OCI-LY3 (cell line): ENCODE data around the gene HSPA1L.
"Not testable (repeated sequence)": the region's sequence is repeated elsewhere in the genome, so short reads cannot be mapped to it uniquely, and the experiment has no call there.

Experiments used
- H2AFZ ChIP-seq: fragments of 200-600, 300-600 bp; shearing (Covaris generic); 2 replicates; pipeline ENCODE4 v1.6.0; 2014; ENCODE audit warnings: antibody characterized with exemption, low read depth, low read length
- H3K27ac ChIP-seq: fragments of 200-600, 300-600 bp; sonication (generic); 2 replicates; pipeline ENCODE4 v1.5.1; 2014; ENCODE audit warnings: mild to moderate bottlenecking, low read length, moderate library complexity, mixed read lengths
- H3K27me3 ChIP-seq: fragments of 200-600, 300-600 bp; sonication (generic); 2 replicates; pipeline ENCODE4 v1.6.1; 2014; ENCODE audit warnings: low read depth, low read length, mixed read lengths
- H3K36me3 ChIP-seq: fragments of 200-600, 300-600 bp; sonication (generic); replicated peaks from 2 replicates; pipeline ENCODE3; 2014; ENCODE audit warnings: low read depth, low read length, mixed read lengths
- H3K4me1 ChIP-seq: fragments of 300-600, 200-600 bp; sonication (generic); 2 replicates; pipeline ENCODE4 v1.6.1; 2014; ENCODE audit warnings: low read length, mixed read lengths
- H3K4me2 ChIP-seq: fragments of 200-600, 300-600 bp; sonication (generic); 2 replicates; pipeline ENCODE4 v1.6.1; 2014; ENCODE audit warnings: low read length, mixed read lengths
- H3K4me3 ChIP-seq: fragments of 300-600, 200-600 bp; sonication (generic); 2 replicates; pipeline ENCODE4 v1.5.1; 2014; ENCODE audit warnings: antibody characterized with exemption, mild to moderate bottlenecking, low read length, moderate library complexity
- H3K79me2 ChIP-seq: fragments of 300-600, 200-600 bp; shearing (Covaris generic); 2 replicates; pipeline ENCODE4 v1.6.1; 2014; ENCODE audit warnings: mild to moderate bottlenecking, low read length, mixed read lengths
- H3K9ac ChIP-seq: fragments of 300-600, 200-600 bp; shearing (Covaris generic); 2 replicates; pipeline ENCODE4 v1.6.0; 2014; ENCODE audit warnings: mild to moderate bottlenecking, low read length, moderate library complexity
- H3K9me3 ChIP-seq: fragments of 200-600, 300-600 bp; shearing (Covaris generic); 2 replicates; pipeline ENCODE4 v1.6.1; 2014; ENCODE audit warnings: low read length, mixed read lengths; ENCODE audit not compliant: insufficient read depth
- H4K20me1 ChIP-seq: fragments of 200-600, 300-600 bp; sonication (generic); 2 replicates; pipeline ENCODE4 v1.6.1; 2016; ENCODE audit warnings: low read length, mixed read lengths; ENCODE audit not compliant: insufficient read depth
- EZH2phosphoT487 ChIP-seq: fragments of 200-600 bp; shearing (Covaris generic); IDR thresholded peaks from 2 replicates; pipeline ENCODE4 v1.6.1; 2018; ENCODE audit warnings: antibody characterized with exemption, mixed run types, low read depth
- TF ChIP-seq, protein P1 (sequence below): fragments of 200-600, 300-600 bp; sonication (generic); IDR thresholded peaks from 2 replicates; pipeline ENCODE4 v1.5.1; 2014; ENCODE audit warnings: antibody characterized with exemption, low read length, low read depth

The HSPA1L gene

DNA sequence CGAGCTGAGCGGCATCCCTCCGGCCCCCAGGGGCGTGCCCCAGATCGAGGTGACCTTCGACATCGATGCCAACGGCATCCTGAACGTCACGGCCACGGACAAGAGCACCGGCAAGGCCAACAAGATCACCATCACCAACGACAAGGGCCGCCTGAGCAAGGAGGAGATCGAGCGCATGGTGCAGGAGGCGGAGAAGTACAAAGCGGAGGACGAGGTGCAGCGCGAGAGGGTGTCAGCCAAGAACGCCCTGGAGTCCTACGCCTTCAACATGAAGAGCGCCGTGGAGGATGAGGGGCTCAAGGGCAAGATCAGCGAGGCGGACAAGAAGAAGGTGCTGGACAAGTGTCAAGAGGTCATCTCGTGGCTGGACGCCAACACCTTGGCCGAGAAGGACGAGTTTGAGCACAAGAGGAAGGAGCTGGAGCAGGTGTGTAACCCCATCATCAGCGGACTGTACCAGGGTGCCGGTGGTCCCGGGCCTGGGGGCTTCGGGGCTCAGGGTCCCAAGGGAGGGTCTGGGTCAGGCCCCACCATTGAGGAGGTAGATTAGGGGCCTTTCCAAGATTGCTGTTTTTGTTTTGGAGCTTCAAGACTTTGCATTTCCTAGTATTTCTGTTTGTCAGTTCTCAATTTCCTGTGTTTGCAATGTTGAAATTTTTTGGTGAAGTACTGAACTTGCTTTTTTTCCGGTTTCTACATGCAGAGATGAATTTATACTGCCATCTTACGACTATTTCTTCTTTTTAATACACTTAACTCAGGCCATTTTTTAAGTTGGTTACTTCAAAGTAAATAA, 2.2 kb upstream of the HSPA1L start:
- not testable (repeated sequence) for H3K27ac ChIP-seq, H3K4me3 ChIP-seq, H3K79me2 ChIP-seq, H2AFZ ChIP-seq, H4K20me1 ChIP-seq, H3K9ac ChIP-seq, H3K4me2 ChIP-seq, H3K27me3 ChIP-seq, H3K36me3 ChIP-seq, H3K9me3 ChIP-seq
- H3K4me1 ChIP-seq = peaks cover 23% of the 10 kb centered on the region
- TF ChIP-seq, protein P1, sequence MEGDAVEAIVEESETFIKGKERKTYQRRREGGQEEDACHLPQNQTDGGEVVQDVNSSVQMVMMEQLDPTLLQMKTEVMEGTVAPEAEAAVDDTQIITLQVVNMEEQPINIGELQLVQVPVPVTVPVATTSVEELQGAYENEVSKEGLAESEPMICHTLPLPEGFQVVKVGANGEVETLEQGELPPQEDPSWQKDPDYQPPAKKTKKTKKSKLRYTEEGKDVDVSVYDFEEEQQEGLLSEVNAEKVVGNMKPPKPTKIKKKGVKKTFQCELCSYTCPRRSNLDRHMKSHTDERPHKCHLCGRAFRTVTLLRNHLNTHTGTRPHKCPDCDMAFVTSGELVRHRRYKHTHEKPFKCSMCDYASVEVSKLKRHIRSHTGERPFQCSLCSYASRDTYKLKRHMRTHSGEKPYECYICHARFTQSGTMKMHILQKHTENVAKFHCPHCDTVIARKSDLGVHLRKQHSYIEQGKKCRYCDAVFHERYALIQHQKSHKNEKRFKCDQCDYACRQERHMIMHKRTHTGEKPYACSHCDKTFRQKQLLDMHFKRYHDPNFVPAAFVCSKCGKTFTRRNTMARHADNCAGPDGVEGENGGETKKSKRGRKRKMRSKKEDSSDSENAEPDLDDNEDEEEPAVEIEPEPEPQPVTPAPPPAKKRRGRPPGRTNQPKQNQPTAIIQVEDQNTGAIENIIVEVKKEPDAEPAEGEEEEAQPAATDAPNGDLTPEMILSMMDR = 0 out of 2 replicates have a peak, but pooled peaks have one; percentile 12

DNA sequence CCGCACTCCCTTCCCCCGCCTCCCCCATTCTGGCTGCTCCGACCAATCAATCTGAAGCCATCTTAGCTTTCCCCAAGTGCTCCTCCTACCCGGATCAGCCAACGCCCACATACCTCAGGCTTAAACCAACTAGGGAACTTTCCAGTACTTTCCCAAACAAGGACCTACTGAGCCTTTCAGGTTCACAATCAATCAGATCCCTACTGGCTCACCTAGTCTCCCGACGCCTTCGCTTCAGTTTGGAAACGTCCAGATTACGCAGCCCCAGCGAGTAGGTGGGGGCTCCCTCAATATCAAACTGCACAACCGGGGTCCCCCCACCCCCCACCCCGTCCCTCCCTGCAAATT, 432 bp downstream of the HSPA1L start:
- Histone ChIP-seq H3K4me1 (peaks cover 16% of the 10 kb centered on the region), H2AFZ (no peak overlapping the region; the same call in 1 of the 2 replicates), H3K9ac (no peak overlapping the region), H3K79me2 (no peaks in the 10 kb centered on the region), H3K36me3 (no peaks in the 10 kb centered on the region), H3K27ac (no peak overlapping the region), H3K4me2 (peak overlapping the region; percentile 26), H3K27me3 (no peaks in the 10 kb centered on the region), H3K9me3 (no peaks in the 10 kb centered on the region), H3K4me3 (0 out of 2 replicates have a peak overlapping the region, but pooled peaks have one; percentile 18), H4K20me1 (no peaks in the 10 kb centered on the region)
- TF ChIP-seq, protein P1 = no peak
- TF ChIP-seq EZH2phosphoT487 = no peak

DNA sequence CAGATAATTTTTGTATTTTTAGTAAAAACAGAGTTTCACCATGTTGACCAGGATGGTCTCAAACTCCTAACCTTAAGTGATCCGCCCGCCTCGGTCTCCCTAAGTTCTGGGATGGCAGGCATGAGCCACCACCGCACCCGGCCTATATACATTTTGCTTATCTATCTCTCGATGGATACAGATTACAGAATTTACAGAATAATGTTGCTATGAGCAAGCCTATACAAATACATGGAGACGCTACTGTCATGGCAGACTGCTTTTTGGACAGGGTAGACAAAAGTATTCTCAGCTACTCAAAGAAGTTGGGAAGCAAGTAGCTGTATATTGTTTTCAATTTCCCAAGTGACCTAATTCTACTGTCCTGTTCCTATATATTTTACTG, 1.6 kb downstream of the HSPA1L start:
- Histone ChIP-seq H3K27me3 (no peaks in the 10 kb centered on the region), H3K4me1 (peaks cover 16% of the 10 kb centered on the region), H3K9ac (0 out of 2 replicates have a peak overlapping the region, but pooled peaks have one; percentile 17), H2AFZ (peak overlapping the region; percentile 70), H3K4me3 (0 out of 2 replicates have a peak overlapping the region, but pooled peaks have one; percentile 51), H3K9me3 (no peaks in the 10 kb centered on the region), H3K27ac (no peak overlapping the region), H3K36me3 (no peaks in the 10 kb centered on the region), H4K20me1 (no peaks in the 10 kb centered on the region), H3K4me2 (peak overlapping the region; percentile 65), H3K79me2 (no peaks in the 10 kb centered on the region)
- TF ChIP-seq, protein P1 = no peak
- no peak for TF ChIP-seq EZH2phosphoT487

DNA sequence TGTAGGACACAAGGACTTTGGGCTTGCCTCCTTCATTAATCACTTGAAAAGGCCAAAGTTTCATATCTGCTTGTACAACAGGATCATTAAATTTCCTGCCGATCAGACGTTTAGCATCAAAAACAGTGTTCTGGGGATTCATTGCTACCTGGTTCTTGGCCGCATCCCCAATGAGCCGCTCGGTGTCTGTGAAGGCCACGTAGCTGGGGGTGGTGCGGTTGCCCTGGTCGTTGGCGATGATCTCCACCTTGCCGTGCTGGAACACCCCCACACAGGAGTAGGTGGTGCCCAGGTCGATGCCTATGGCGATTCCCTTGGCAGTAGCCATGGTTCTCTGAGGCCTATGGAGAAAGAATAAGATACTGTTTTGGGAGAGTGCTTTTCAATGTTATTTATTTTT, 3.4 kb downstream of the HSPA1L start:
- Histone ChIP-seq H3K4me1 (peaks cover 16% of the 10 kb centered on the region), H3K4me3 (no peak overlapping the region), H4K20me1 (no peaks in the 10 kb centered on the region), H3K4me2 (no peak overlapping the region), H3K9ac (no peak overlapping the region), H2AFZ (no peak overlapping the region), H3K27ac (no peak overlapping the region), H3K9me3 (no peaks in the 10 kb centered on the region), H3K27me3 (no peaks in the 10 kb centered on the region), H3K36me3 (no peaks in the 10 kb centered on the region), H3K79me2 (peaks cover under 1% of the 10 kb centered on the region; the same call in 1 of the 2 replicates)
- TF ChIP-seq, protein P1 = no peak
- no peak for TF ChIP-seq EZH2phosphoT487

DNA sequence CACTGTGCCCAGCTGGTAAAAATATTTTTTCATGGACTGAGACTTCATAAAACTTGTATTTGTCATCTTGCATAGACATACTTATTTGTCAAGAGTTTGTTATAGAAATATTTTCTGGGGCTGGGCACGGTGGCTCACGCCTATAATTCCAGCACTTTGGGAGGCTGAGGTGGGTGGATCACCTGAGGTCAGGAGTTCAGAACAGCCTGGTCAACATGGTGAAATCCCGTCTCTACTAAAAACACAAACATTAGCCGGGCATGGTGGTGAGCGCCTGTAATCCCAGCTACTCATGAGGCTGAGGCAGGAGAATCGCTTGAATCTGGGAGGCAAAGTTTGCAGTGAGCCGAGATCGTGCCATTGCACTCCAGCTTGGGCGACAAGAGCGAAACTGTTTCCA, 6.5 kb downstream of the HSPA1L start:
- Histone ChIP-seq H3K79me2 (peaks cover 14% of the 10 kb centered on the region), H3K4me1 (peaks cover 16% of the 10 kb centered on the region)
- not testable (repeated sequence) for H3K4me3 ChIP-seq, H3K9ac ChIP-seq, H3K27ac ChIP-seq, H3K27me3 ChIP-seq, H3K4me2 ChIP-seq, H4K20me1 ChIP-seq, H3K9me3 ChIP-seq, H2AFZ ChIP-seq, H3K36me3 ChIP-seq
